ENCODE measurements around the gene GPR32. TPM values are rescaled to one million over a fixed set of nuclear protein-coding genes. Genes with fewer than 3 reads are reported as not detected.

Gene GPR32
- total and polyA plus RNA-seq, 2 donors (not counting 1 experiment from before 2014, with no cell fraction given) = not detected

DNA sequence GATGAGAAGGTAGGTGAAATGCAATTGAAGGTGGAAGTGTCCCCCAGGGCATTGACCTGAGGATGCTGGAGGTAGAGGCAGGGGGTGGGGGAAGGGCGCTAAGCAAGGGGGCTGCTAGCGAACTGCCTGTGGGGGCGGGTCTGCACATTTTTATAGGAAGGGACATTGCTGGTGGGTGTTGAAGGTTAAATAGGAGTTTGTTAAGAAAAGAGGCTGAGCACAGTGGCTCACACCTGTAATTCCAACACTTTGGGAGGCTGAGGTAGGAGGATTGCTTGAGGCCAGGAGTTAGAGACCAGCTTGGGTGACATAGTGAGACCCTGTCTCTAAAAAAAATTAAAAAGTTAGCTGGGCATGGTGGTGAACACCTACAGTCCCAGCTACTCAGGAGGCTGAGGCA is 14.4 kb downstream of the GPR32 start:
- Mint-ChIP-seq H3K27me3 (peaks cover 22% of the 10 kb centered on the region), H3K9me3 (ENCODE audit: insufficient read depth) (no peaks in the 10 kb centered on the region), H3K4me3 (no peak overlapping the region), H3K4me1 (peaks cover 3% of the 10 kb centered on the region), H3K27ac (no peak overlapping the region)
- Histone ChIP-seq H3K79me2 (ENCODE audit: control insufficient read depth, insufficient read depth, low read length) (no peaks in the 10 kb centered on the region), H4K20me1 (ENCODE audit: control insufficient read depth, insufficient read depth, low read length, poor library complexity, severe bottlenecking) (no peaks in the 10 kb centered on the region), H3K4me2 (replicated peaks; ENCODE audit: low read depth, low read length, poor library complexity, severe bottlenecking) (no peak overlapping the region), H3K4me3 (ENCODE audit: control extremely low read depth in 1 of 5, extremely low read depth in 1 of 5, insufficient read depth in 1 of 5, low read depth in 2 of 5, low read length in 4 of 5) (no peak overlapping the region), H3K27me3 (replicated peaks in 1 of 4; ENCODE audit: control extremely low read depth in 1 of 4, control insufficient read depth in 3 of 4, insufficient read depth in 4 of 4, low read length in 3 of 4) (peaks cover 0 to 25% (median 3%) of the 10 kb centered on the region in 4 experiments), H3K9ac (ENCODE audit: low read length) (no peak overlapping the region), H3K36me3 (replicated peaks in 1 of 2; ENCODE audit: control extremely low read depth in 1 of 2, control insufficient read depth in 1 of 2, extremely low read depth in 1 of 2, insufficient read depth in 2 of 2, low read length in 1 of 2) (no peaks in the 10 kb centered on the region), H2AFZ (ENCODE audit: insufficient read depth, low read depth, low read length, poor library complexity, severe bottlenecking) (no peak overlapping the region), H3K27ac (ENCODE audit: low read length in 2 of 2) (no peak overlapping the region), H3K9me3 (ENCODE audit: control extremely low read depth in 1 of 3, control insufficient read depth in 2 of 3, insufficient read depth in 1 of 3, low read length in 2 of 3) (peaks cover 0 to 5% (median 0%) of the 10 kb centered on the region in 3 donors), H3K4me1 (ENCODE audit: control insufficient read depth in 2 of 2, insufficient read depth in 2 of 2, low read length in 2 of 2) (peaks cover 3 to 6% of the 10 kb centered on the region in 2 donors)
- DNase-seq (no peak), ATAC-seq (ENCODE audit: low read depth) (no peak)
- ChIA-PET POLR2A (no interaction called here), CTCF (interaction anchor here (1.1 to 2.6 kb wide), 7 partner anchors 11 to 427 kb away, joined by 3 to 13 read pairs (median 5); no protein-coding TSS in a partner anchor)
- 96% methylated on average over 3 of the region's 3 CpGs for whole genome bisulfite sequencing (ENCODE audit: insufficient coverage)
- intact Hi-C loops (cut with micrococcal nuclease) = loop anchor here (5.0 kb wide), 1 partner anchor 847 kb away; no protein-coding TSS in a partner anchor
- TF ChIP-seq, protein P1, sequence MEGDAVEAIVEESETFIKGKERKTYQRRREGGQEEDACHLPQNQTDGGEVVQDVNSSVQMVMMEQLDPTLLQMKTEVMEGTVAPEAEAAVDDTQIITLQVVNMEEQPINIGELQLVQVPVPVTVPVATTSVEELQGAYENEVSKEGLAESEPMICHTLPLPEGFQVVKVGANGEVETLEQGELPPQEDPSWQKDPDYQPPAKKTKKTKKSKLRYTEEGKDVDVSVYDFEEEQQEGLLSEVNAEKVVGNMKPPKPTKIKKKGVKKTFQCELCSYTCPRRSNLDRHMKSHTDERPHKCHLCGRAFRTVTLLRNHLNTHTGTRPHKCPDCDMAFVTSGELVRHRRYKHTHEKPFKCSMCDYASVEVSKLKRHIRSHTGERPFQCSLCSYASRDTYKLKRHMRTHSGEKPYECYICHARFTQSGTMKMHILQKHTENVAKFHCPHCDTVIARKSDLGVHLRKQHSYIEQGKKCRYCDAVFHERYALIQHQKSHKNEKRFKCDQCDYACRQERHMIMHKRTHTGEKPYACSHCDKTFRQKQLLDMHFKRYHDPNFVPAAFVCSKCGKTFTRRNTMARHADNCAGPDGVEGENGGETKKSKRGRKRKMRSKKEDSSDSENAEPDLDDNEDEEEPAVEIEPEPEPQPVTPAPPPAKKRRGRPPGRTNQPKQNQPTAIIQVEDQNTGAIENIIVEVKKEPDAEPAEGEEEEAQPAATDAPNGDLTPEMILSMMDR (IDR thresholded peaks at IDR 0.05) = no peak
- TF ChIP-seq EZH2 (IDR thresholded peaks at IDR 0.05; ENCODE audit: borderline replicate concordance, insufficient read depth, low read depth, low read length, poor library complexity, severe bottlenecking) = no peak

DNA sequence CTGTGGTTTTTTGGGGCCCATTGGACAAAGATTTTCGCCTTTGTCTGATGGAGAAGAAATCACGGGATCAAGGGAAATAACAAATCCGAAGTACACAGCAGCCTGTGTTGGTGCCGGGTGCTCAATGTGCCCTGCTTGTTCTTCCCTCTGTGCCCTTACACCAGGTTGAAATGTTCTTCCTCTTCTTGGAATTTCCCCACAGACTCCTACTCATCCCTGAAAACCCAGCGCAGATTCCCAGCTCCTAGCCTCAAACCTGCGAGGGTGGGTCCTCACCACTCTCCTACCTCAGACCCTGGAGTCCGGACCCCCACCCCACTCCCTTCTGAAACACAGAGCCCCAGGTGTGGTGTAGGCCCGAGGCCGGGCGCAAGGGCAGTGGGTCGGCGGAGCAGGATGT is 15.1 kb downstream of the GPR32 start:
- ATAC-seq (ENCODE audit: low read depth) (no peak), DNase-seq (no peak)
- H3K4me1 ChIP-seq (ENCODE audit: control insufficient read depth in 2 of 2, insufficient read depth in 2 of 2, low read length in 2 of 2) = peaks cover 0 to 6% of the 10 kb centered on the region in 2 donors
- CTCF ChIA-PET = interaction anchor here (1.3 to 2.1 kb wide), 3 partner anchors 35 to 417 kb away, joined by 3 to 10 read pairs (median 5); no protein-coding TSS in a partner anchor
- POLR2A ChIA-PET = no interaction called here
- no peak overlapping the region for H3K4me3 ChIP-seq (ENCODE audit: control extremely low read depth in 1 of 5, extremely low read depth in 1 of 5, insufficient read depth in 1 of 5, low read depth in 2 of 5, low read length in 4 of 5)
- H3K27ac ChIP-seq (ENCODE audit: low read length in 2 of 2) = no peak overlapping the region
- H3K4me3 Mint-ChIP-seq = no peak overlapping the region
- no peak for TF ChIP-seq EZH2 (IDR thresholded peaks at IDR 0.05; ENCODE audit: borderline replicate concordance, insufficient read depth, low read depth, low read length, poor library complexity, severe bottlenecking)
- TF ChIP-seq, protein P1 (IDR thresholded peaks at IDR 0.05) = no peak
- H3K27ac Mint-ChIP-seq = no peak overlapping the region
- H4K20me1 ChIP-seq (ENCODE audit: control insufficient read depth, insufficient read depth, low read length, poor library complexity, severe bottlenecking) = no peaks in the 10 kb centered on the region
- H3K27me3 Mint-ChIP-seq = peaks cover 16% of the 10 kb centered on the region
- H3K36me3 ChIP-seq (replicated peaks in 1 of 2; ENCODE audit: control extremely low read depth in 1 of 2, control insufficient read depth in 1 of 2, extremely low read depth in 1 of 2, insufficient read depth in 2 of 2, low read length in 1 of 2) = no peaks in the 10 kb centered on the region
- intact Hi-C loops (cut with micrococcal nuclease) = no loop called here
- H3K9ac ChIP-seq (ENCODE audit: low read length) = no peak overlapping the region
- H3K4me1 Mint-ChIP-seq = peaks cover 3% of the 10 kb centered on the region
- no peaks in the 10 kb centered on the region for H3K9me3 Mint-ChIP-seq (ENCODE audit: insufficient read depth)
- no peak overlapping the region for H3K4me2 ChIP-seq (replicated peaks; ENCODE audit: low read depth, low read length, poor library complexity, severe bottlenecking)
- no peak overlapping the region for H2AFZ ChIP-seq (ENCODE audit: insufficient read depth, low read depth, low read length, poor library complexity, severe bottlenecking)
- no peaks in the 10 kb centered on the region for H3K79me2 ChIP-seq (ENCODE audit: control insufficient read depth, insufficient read depth, low read length)
- H3K9me3 ChIP-seq (ENCODE audit: control extremely low read depth in 1 of 3, control insufficient read depth in 2 of 3, insufficient read depth in 1 of 3, low read length in 2 of 3) = peaks cover 0 to under 1% (median 0%) of the 10 kb centered on the region in 3 donors
- WGBS (ENCODE audit: insufficient coverage) = 95% methylated on average over 12 of the region's 12 CpGs
- H3K27me3 ChIP-seq (replicated peaks in 1 of 4; ENCODE audit: control extremely low read depth in 1 of 4, control insufficient read depth in 3 of 4, insufficient read depth in 4 of 4, low read length in 3 of 4) = peaks cover 0 to 19% (median 3%) of the 10 kb centered on the region in 4 experiments
